Cardiac ventricle fibroblast (primary cell): Measurements from ENCODE around the gene PLA2G4C. TPM values are rescaled to one million over a fixed set of nuclear protein-coding genes. Genes with fewer than 3 reads are reported as not detected.

Experiments
- total RNA-seq: library from RNA; depleted of rRNA; stranded (reverse); fragments of >200 nt; gene quantifications from 2 replicates; pipeline ENCODE4 v1.2.3, GENCODE V29; 2015

PLA2G4C gene
- total RNA-seq, result 0.83 and 2.6 TPM in 2 replicates

DNA sequence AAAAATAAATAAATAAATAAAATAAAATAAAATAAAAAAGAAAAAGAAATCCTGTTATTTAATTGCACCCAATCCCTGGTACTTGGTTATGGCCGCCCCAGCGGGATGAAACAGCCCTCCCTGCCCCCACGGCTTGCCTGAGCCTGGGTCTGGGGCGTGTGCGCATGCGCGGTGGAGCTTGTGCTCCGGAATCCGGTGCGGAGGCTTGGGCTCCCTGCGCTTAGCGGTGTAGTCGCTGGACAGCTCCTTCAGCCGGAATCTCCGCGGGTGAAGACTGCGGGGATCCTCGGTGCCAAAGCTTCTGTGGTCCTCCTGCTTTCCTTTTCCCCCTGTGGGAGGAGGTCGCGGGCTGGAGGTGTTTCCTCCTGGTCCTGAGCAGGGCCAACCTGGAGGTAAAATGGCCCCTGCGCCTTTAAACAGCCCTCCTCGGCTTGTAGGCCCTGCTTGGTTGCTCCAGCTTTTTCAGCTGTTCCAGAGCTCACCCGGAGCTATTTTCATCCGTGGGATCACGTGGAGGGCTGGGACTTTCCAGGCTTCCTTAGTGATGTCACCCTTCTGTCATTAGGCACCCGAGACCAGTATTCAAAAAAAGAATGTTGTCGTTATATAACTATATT is at the start of gene PLA2G4C:
PLA2G4C (minus strand) TSS at position 468 of the 617 bp plus-strand sequence. CDS start 4,288 bp downstream, outside the sequence.

DNA sequence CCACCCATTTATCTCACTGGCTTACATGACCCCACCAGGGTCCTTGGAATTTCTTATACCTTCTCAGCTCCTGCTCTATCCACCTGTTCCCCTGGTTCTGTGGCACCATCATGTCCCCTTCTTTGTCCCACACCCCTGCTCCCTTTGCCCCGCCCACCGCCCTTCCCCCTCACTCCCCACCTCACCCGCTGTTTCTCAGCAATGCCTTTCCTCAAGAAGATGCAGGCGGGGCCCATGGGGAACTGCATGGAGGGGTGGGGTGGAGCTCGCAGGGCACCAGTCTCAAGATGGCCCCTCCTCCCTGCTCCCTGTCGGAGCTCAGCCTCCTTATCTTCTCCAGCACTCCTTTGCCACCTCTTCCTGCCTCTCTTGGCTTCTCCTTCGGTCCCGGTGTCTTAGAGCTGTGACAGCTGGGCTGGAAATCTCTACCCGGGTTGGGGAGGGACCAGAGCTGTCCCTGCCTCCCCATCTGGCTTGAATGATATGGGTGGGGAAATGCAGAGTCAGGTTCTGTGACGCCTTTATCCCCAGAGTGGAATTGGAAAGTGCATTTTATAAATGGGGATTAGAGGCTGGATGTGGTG is 66.8 kb downstream of the PLA2G4C start, which contains the start of gene CABP5:
CABP5 (minus strand) TSS at position 405 of the 584 bp plus-strand sequence; CDS start at position 248, 157 bp downstream.

Other genes with a start within 250 kb of the PLA2G4C start
- not detected in 2 replicates for gene SULT2A1, start 224.5 kb downstream of the PLA2G4C start, total RNA-seq
- gene BSPH1, start 118.6 kb downstream of the PLA2G4C start, total RNA-seq, result not detected in 2 replicates
- gene ELSPBP1, start 116.2 kb downstream of the PLA2G4C start, total RNA-seq, result not detected in 2 replicates
- not detected in 2 replicates for gene CABP5, start 66.7 kb downstream of the PLA2G4C start, total RNA-seq
- 5.3 and 11.1 TPM in 2 replicates for gene LIG1, start 59.5 kb upstream of the PLA2G4C start, total RNA-seq
- 1.6 and 4.2 TPM in 2 replicates for gene ZSWIM9, start 59.9 kb upstream of the PLA2G4C start, total RNA-seq
- gene CARD8, start 145.1 kb upstream of the PLA2G4C start, total RNA-seq, result 12.3 and 17.7 TPM in 2 replicates
- 0.94 and 1.9 TPM in 2 replicates for gene ZNF114, start 159.3 kb upstream of the PLA2G4C start, total RNA-seq
- gene EMP3, start 214.7 kb upstream of the PLA2G4C start, total RNA-seq, result 72.7 and 88.5 TPM in 2 replicates